ENCODE measurements around the gene SERTAD2.

The SERTAD2 gene

DNA sequence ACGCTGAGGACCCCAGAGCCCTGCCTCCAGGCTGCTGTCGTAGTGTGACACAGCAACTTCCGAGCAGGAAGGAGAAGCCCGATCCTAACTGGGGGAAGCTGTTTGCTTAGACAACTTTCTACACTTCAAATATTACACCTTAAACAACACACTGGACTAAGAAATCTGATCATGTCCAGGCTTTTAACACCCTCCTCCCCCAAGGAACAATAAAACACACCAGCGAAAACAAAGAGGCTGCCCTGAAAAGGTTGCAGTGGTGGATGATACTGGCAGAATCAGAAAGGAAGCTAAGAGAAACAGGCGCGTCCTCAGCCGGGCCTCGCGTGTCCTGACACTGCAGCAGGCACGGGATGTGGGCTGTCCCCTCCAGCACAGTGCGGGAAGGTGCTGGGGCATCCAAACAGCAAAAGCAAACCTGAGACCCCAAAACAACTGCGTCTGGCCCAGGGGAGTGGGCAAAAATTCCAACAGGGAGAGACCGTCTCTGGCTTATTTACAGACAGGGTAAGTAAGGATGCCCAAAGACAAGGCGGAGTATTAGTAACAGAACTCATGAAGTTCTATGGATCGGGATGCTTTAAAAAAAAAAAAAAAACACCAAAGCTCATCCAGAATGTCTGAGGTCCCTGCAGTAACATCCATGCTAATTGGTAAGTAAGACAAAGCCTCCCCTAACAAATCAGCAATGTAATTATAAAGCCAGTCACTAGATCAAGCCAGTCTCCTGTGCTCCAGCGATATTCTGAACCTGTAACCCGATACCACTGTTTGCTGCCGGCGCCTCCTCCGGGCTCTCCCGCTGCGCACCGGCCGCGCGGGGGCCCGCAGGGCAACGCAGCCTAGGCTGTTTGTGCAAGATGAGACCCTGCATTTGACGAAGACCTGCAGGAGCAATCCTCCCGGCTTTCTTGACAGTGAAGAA is 9.0 kb downstream of the SERTAD2 start:
- Histone ChIP-seq H3K4me1 (ENCODE audit: control insufficient read depth, insufficient read depth, low read length) (peaks cover 70% of the 10 kb centered on the region), H3K27me3 (replicated peaks; ENCODE audit: control insufficient read depth, insufficient read depth, low read length) (no peaks in the 10 kb centered on the region), H3K9me3 (ENCODE audit: control insufficient read depth, low read length) (no peaks in the 10 kb centered on the region), H3K4me3 (ENCODE audit: low read length) (peak overlapping the region; percentile 82), H3K36me3 (ENCODE audit: control insufficient read depth, insufficient read depth, low read length, severe bottlenecking) (no peaks in the 10 kb centered on the region), H3K9ac (ENCODE audit: low read length) (peak overlapping the region; percentile 83)
- DNase-seq (ENCODE audit: low read depth): peak; percentile 91

DNA sequence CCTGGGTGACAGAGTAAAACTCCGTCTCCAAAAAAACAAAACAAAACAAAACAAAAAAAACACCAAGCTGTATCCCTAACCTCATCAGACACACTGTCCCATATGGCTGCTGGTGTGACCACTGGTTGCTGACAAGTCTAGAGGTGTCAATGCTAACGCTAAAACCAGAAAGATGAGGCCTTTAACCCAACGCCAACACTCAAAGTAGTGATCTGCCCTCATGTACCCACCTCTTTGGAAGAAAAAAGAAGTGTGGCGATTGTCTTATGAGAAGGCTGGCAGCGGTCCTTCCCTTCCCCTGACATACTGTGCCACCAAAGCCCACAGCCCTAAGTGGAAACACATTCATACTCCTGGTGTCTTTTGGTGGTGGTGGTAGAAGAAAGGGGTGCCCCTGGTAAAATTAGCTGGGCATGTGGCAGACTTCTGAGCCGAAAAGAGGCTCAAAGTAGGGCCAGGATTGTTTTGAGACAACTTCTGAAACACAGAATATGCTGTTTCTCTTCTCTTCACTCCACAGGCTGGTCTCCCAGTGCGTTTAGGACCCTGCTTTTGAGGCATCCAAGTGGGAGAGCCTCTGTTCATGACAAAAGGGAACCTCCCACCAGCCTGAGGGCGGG is 9.8 kb downstream of the SERTAD2 start:
- Histone ChIP-seq H3K9ac (ENCODE audit: low read length) (peak overlapping the region; percentile 83), H3K4me1 (ENCODE audit: control insufficient read depth, insufficient read depth, low read length) (peaks cover 70% of the 10 kb centered on the region), H3K9me3 (ENCODE audit: control insufficient read depth, low read length) (no peaks in the 10 kb centered on the region), H3K4me3 (ENCODE audit: low read length) (peak overlapping the region; percentile 82), H3K36me3 (ENCODE audit: control insufficient read depth, insufficient read depth, low read length, severe bottlenecking) (no peaks in the 10 kb centered on the region), H3K27me3 (replicated peaks; ENCODE audit: control insufficient read depth, insufficient read depth, low read length) (no peaks in the 10 kb centered on the region)
- DNase-seq (ENCODE audit: low read depth): no peak

DNA sequence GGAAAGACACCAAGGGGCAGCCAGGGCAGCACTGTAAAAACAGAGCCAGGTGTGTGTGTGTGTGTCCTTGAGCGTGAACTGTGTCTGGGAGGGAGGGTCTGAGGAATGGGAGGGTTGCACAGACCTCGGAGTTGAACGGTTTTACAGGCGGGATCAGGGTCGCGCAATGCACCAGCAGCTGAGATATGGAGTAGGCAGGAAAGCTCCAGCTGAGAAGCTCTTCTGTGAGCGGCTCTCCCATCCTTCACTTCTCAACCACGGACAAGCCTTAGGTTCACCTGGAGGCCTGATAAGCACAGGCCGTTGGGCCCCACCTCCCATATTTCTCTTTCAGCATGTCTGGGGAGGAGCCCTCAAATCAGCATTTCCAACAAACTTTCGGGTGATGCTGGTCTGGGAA is 12.1 kb downstream of the SERTAD2 start:
- H3K9ac ChIP-seq (ENCODE audit: low read length): peak overlapping the region; percentile 8
- H3K27me3 ChIP-seq (replicated peaks; ENCODE audit: control insufficient read depth, insufficient read depth, low read length): no peaks in the 10 kb centered on the region
- H3K9me3 ChIP-seq (ENCODE audit: control insufficient read depth, low read length): no peaks in the 10 kb centered on the region
- peaks cover 60% of the 10 kb centered on the region for H3K4me1 ChIP-seq (ENCODE audit: control insufficient read depth, insufficient read depth, low read length)
- no peak overlapping the region for H3K4me3 ChIP-seq (ENCODE audit: low read length)
- no peak for DNase-seq (ENCODE audit: low read depth)
- H3K36me3 ChIP-seq (ENCODE audit: control insufficient read depth, insufficient read depth, low read length, severe bottlenecking): no peaks in the 10 kb centered on the region

DNA sequence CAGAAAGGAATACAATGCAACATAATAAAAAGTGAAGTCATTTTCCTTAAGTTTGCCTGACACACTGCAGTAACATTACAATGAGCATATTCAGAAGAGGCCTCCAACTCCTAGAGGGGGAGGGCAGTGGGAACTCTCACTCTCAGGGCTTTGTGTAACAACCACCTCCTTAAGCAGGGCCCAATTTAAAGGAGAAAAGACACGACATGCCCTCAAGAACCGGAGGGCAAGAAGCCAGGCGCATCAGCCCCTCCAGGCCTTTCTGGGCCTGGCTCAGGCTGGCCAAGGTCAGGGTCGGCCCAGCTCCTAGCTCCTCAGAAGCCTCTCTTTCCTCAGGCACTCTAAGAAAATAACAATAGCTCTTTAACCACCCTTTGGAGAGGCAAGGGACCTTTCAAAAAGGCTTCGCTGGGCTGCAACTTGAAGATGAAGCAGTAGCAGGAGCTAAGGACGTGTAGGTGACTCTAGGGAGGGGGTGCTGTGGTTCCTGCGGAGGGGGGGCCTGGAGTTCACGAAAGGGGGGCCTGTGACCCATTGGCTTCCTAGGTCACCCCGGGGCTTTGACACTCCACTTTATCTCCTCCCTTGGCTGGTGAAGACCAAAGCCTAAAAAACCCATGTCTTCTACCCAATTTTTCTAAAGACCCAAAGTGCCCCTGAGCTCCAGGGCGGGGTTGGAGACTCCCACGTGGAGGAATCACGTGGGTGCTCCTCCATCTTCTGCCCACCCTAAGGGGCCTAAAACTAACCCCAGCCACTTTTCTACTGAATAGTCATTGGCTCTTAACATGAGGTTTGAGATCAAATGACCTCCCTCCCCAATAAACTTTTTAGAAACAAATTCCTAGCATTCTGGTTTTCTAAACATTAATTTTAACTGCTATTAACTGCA is 13.3 kb downstream of the SERTAD2 start:
- Histone ChIP-seq H3K9ac (ENCODE audit: low read length) (peak overlapping the region; percentile 52), H3K36me3 (ENCODE audit: control insufficient read depth, insufficient read depth, low read length, severe bottlenecking) (peaks cover 12% of the 10 kb centered on the region), H3K4me1 (ENCODE audit: control insufficient read depth, insufficient read depth, low read length) (peaks cover 52% of the 10 kb centered on the region), H3K9me3 (ENCODE audit: control insufficient read depth, low read length) (no peaks in the 10 kb centered on the region), H3K4me3 (ENCODE audit: low read length) (peak overlapping the region; percentile 18), H3K27me3 (replicated peaks; ENCODE audit: control insufficient read depth, insufficient read depth, low read length) (no peaks in the 10 kb centered on the region)
- peak; percentile 40 for DNase-seq (ENCODE audit: low read depth)

DNA sequence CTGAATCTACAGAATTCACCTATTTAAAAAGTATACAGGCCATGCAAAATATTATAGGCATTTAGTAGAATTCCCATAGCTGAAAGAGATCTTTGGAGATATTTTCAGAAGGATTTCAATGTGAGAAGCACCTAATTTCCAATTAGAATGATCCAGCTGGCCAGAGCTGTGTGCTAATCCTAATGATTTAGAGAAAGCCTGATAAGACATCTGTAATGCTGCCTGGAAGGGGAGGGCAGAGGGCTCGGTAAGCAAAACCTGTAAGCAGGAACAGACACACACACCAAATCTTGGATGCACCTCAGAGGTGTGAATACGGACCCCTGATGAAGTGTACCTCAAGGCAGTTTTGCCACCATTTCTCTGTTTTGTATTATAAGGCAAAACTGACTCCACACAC is 14.0 kb downstream of the SERTAD2 start:
- peak overlapping the region; percentile 18 for H3K4me3 ChIP-seq (ENCODE audit: low read length)
- H3K9ac ChIP-seq (ENCODE audit: low read length): peak overlapping the region; percentile 52
- H3K4me1 ChIP-seq (ENCODE audit: control insufficient read depth, insufficient read depth, low read length): peaks cover 54% of the 10 kb centered on the region
- no peak for DNase-seq (ENCODE audit: low read depth)
- H3K36me3 ChIP-seq (ENCODE audit: control insufficient read depth, insufficient read depth, low read length, severe bottlenecking): peaks cover 19% of the 10 kb centered on the region
- H3K9me3 ChIP-seq (ENCODE audit: control insufficient read depth, low read length): no peaks in the 10 kb centered on the region
- H3K27me3 ChIP-seq (replicated peaks; ENCODE audit: control insufficient read depth, insufficient read depth, low read length): no peaks in the 10 kb centered on the region

DNA sequence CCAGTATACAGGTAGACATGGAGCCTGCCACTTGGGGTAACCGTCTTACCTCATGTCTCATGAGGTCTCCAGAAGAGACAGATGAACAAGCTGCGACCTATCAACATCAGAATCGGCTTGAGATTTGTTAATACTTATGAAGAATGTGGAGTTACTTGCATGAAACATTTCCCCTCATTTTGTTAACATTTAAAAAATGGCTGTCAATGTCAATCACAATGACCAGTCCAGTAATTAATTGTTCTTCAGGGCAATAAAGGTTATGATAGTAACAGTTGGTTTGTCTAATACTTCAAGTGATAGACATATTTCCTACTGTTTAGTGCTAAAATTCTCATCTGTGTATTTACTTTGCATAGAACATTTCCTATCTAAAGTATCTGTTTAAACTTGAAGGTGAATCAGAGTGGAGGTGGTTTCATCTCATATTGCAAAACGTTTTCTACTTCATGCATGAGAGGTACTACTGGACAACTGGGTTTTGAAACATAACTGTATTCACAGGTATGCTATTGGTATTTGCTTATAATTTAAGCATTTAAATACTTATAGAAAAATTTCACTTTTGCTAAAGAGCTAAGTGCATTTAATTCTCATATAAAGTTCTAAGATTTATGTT is 15.1 kb downstream of the SERTAD2 start:
- Histone ChIP-seq H3K36me3 (ENCODE audit: control insufficient read depth, insufficient read depth, low read length, severe bottlenecking) (peaks cover 26% of the 10 kb centered on the region), H3K4me1 (ENCODE audit: control insufficient read depth, insufficient read depth, low read length) (peaks cover 56% of the 10 kb centered on the region), H3K9me3 (ENCODE audit: control insufficient read depth, low read length) (no peaks in the 10 kb centered on the region), H3K27me3 (replicated peaks; ENCODE audit: control insufficient read depth, insufficient read depth, low read length) (no peaks in the 10 kb centered on the region), H3K9ac (ENCODE audit: low read length) (no peak overlapping the region), H3K4me3 (ENCODE audit: low read length) (no peak overlapping the region)
- no peak for DNase-seq (ENCODE audit: low read depth)

DNA sequence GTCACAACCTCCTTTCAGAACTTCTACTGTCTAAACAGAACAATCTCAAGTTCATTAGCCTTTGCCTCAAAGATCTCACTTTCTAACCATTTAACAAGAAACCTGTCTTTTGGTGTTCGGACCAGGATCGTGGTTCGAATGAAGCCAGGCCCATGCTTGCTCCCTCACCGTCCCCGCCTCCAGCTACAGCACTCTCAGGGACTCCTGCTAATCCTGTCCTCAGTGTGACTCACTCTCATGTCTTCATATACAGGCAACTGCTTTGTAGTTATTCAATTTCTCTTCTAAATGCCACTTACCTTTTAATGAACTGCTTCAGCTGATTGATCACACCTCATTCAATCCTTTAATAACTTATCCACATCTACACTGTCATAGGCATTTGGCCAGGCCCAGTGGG is 15.8 kb downstream of the SERTAD2 start:
- no peak for DNase-seq (ENCODE audit: low read depth)
- H3K27me3 ChIP-seq (replicated peaks; ENCODE audit: control insufficient read depth, insufficient read depth, low read length): no peaks in the 10 kb centered on the region
- H3K9ac ChIP-seq (ENCODE audit: low read length): no peak overlapping the region
- H3K36me3 ChIP-seq (ENCODE audit: control insufficient read depth, insufficient read depth, low read length, severe bottlenecking): peaks cover 33% of the 10 kb centered on the region
- peaks cover 58% of the 10 kb centered on the region for H3K4me1 ChIP-seq (ENCODE audit: control insufficient read depth, insufficient read depth, low read length)
- H3K4me3 ChIP-seq (ENCODE audit: low read length): no peak overlapping the region
- H3K9me3 ChIP-seq (ENCODE audit: control insufficient read depth, low read length): no peaks in the 10 kb centered on the region

DNA sequence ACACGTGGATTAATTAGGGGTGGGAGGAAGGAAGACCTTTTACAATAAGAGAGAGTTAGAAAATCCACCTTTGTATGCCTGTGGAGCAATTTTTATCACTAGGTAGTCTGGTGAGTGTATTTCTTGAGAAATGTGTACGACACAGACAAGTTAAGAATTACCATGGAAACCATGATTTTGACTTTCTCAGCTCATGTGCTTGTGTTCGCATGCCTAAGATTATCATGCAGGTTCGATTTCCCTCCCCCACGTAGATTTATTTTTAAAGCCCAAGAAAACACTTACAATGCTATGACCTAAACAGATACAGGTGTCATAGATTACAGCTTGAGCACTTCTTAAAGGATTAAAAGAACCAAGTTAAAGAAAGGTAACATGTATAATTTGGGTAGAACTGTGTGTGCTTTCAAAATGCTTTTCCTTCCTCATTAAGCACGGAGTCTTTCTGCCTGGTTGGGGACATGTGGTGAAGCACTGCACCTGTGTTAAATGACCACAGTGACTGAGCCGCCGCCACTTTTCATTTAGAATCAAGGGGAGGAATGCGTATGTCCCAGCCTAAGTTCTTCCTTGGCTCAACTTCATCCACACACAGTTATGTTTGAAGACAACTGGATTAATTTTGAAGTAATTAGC is 16.6 kb downstream of the SERTAD2 start:
- DNase-seq (ENCODE audit: low read depth): no peak
- Histone ChIP-seq H3K4me3 (ENCODE audit: low read length) (no peak overlapping the region), H3K4me1 (ENCODE audit: control insufficient read depth, insufficient read depth, low read length) (peaks cover 64% of the 10 kb centered on the region), H3K9me3 (ENCODE audit: control insufficient read depth, low read length) (no peaks in the 10 kb centered on the region), H3K27me3 (replicated peaks; ENCODE audit: control insufficient read depth, insufficient read depth, low read length) (no peaks in the 10 kb centered on the region), H3K9ac (ENCODE audit: low read length) (no peak overlapping the region), H3K36me3 (ENCODE audit: control insufficient read depth, insufficient read depth, low read length, severe bottlenecking) (peaks cover 40% of the 10 kb centered on the region)

DNA sequence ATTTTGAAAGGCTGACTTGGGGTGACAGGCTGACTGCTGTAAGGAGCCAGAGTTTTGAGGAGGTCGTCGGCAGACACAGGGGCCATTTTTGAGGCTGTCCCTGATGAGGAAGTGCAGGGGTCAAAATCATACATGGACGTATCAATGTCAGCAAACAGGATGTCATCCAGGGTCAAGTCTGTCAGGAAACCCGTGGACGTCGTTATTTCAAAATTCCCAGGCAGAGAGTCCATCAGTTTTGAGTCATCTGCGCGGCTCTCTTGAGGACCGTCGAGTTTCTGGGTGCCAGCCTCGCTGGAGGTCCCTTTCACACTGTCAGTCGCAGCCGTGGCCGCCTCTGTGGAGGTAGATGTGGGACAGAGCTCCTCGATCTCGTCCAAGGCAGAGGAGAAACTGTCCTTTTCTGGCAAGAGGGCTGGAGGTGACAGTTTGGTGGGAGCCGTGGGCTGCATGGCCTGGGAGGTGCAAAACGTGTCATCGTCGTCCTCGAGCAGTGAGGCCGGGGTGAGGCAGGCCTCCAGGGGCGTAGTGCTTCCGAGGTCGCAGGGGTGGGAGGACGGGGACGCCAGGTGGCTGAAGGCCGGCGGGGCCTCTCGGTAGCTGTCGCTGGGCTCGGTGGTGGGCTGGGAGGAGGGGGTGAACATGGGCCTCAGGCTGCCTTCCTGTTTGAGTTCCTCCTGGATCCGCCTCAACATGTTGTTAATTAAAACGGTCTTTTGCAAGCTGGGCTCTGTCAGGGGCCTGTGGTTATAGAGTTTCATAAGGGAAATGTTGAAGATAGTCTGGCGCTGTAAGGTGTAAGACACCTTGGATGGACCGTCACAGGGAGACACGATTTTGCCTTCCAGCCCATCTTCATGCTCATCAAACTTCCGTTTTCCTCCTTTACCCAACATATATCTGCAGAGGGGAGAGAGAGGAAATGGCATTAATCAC is 17.5 kb downstream of the SERTAD2 start:
- Histone ChIP-seq H3K4me3 (ENCODE audit: low read length) (no peak overlapping the region), H3K9ac (ENCODE audit: low read length) (no peak overlapping the region), H3K27me3 (replicated peaks; ENCODE audit: control insufficient read depth, insufficient read depth, low read length) (no peaks in the 10 kb centered on the region), H3K4me1 (ENCODE audit: control insufficient read depth, insufficient read depth, low read length) (peaks cover 72% of the 10 kb centered on the region), H3K36me3 (ENCODE audit: control insufficient read depth, insufficient read depth, low read length, severe bottlenecking) (peaks cover 49% of the 10 kb centered on the region), H3K9me3 (ENCODE audit: control insufficient read depth, low read length) (no peaks in the 10 kb centered on the region)
- no peak for DNase-seq (ENCODE audit: low read depth)

Measured in adipocyte (in vitro differentiated cells).